Fibroblast of skin of left quadriceps (primary cell): ENCODE measurements around the gene LMBRD1.
"Not testable (repeated sequence)": the region's sequence is repeated elsewhere in the genome, so short reads cannot be mapped to it uniquely, and the experiment has no call there.

Experiments
- DNase-seq, 2 experiments: peaks; one replicate each; pipeline ENCODE4 v3.0.0-alpha.2; 2013; ENCODE audit warnings: low read depth in 2 of 2

The LMBRD1 gene

GRCh38 chr6:69796073-69796641 is 653 bp downstream of the LMBRD1 start:
- DNase-seq: no peak

GRCh38 chr6:69795469-69796072 is 1.2 kb downstream of the LMBRD1 start:
- DNase-seq: no peak

GRCh38 chr6:69792292-69792691 is 4.5 kb downstream of the LMBRD1 start:
- DNase-seq: no peak

DNA sequence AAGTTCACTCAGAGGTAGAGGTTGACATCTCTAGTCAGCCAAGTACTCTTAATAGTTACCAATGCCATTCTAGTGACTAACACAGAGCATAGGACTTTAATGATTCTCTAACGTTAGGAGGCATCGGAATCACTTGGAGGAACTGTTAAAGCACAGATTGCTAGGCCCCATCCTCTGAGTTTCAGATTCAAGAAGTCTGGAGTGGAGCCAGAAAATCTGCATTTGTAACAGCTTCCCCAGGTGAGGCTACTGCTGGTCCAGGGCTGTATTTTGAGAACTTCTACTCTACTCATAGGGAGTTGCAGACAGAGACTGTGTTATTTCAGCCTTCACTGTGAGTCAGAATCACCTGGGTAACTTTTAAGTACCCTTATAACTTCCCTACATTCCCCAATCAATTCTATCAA is 5.7 kb downstream of the LMBRD1 start:
- DNase-seq: no peak

- no peak for DNase-seq
Observed at GRCh38 chr6:69790629-69791028, 6.2 kb downstream of the LMBRD1 start.

DNA sequence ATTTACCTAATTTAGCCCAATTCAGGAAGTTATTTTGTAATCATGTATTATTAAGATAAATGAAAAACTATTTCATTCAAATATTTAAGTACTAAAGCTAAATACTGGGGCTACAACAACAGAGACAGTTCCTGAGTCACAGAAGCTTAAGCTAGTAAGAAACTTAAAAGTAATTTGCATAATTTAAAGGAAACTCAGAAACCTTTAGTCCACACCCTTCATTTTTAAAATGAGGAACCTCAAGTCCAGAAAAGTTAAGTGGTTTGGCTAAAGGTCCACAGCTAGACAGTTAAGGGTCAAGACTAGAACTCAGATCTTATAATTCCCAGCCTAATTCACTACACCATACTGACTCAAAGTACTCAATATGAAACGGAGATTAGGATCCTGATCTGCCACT is 7.2 kb downstream of the LMBRD1 start:
- DNase-seq: no peak

DNA sequence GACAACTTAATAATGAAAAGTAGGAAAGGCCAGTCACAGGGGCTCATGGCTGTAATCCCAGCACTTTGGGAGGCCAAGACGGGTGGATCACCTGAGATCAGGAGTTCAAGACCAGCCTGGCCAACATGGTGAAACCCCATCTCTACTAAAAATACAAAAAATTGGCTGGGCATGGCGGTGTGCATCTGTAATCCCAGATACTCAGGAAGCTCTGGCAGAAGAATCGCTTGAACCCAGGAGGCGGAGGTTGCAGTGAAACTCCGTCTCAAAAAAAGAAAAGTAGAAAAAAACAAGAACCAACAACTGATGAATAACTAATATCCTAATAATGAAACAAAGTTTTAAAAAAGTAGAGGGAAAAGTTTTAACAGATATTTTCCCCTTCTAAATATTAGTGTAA is 9.4 kb downstream of the LMBRD1 start:
- DNase-seq: not testable (repeated sequence)

- DNase-seq: no peak
Observed at GRCh38 chr6:69785697-69786096, 11.1 kb downstream of the LMBRD1 start.

- no peak for DNase-seq
Observed at GRCh38 chr6:69784595-69785377, 12.0 kb downstream of the LMBRD1 start.

DNA sequence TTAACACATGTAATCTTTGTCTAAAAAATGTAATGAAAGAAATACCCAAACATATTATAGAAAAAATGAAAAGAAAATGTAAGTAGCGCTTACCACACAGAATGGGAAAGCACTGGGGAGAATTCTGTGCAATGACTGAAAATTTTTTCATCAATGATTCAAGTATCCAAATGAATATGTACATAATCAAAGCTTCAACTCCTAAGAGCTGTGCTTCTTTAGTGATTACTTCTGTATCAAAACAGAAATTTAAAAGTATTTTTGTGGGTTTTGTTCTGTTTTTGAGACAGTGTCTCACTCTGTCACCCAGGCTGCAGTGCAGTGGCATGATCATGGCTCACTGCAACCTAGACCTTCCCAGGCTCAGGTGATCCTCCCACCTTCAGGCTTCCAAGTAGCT is 13.7 kb downstream of the LMBRD1 start:
- DNase-seq: no peak

- DNase-seq: no peak
Observed at GRCh38 chr6:69780585-69781178, 16.1 kb downstream of the LMBRD1 start.

- no peak for DNase-seq
Observed at GRCh38 chr6:69775941-69776340, 20.9 kb downstream of the LMBRD1 start.

- DNase-seq: no peak
Observed at GRCh38 chr6:69775585-69775849, 21.3 kb downstream of the LMBRD1 start.

DNA sequence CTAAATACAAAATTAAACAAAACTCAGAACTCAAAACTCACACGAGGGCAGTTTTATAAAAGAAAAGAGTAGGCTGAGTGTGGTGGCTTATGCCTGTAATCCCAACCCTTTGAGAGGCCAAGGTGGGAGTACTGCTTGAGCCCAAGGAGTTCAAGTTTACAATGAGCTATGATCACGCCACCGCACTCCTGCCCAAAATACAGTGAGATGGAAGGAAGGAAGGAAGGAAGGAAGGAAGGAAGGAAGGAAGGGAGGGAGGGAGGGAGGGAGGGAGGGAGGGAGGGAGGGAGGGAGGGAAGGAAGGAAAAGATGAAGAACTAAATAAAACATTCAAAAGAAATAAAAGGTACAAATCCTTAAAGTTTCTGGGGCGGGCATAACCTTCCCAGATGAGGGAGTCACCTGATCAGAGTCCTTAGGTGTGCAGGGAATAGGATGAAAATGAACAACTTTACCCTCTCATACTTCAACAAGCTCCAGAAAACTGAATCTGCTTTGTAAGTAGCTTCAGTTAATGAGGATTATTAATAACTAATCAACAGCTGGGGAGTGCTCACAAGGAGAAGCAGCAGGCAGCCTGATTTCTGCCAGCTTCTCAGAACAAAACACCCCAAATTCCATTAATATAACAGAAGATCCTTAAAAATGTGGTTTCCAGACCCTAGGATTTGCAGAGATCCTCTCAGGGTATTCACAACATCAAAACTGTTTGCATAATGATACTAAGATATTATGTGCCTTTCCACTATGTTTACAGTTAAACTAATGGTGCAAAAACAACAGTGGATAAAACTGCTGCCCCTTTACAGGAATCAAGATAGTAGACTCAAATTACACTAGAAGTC is 21.8 kb downstream of the LMBRD1 start:
- no peak for DNase-seq

DNA sequence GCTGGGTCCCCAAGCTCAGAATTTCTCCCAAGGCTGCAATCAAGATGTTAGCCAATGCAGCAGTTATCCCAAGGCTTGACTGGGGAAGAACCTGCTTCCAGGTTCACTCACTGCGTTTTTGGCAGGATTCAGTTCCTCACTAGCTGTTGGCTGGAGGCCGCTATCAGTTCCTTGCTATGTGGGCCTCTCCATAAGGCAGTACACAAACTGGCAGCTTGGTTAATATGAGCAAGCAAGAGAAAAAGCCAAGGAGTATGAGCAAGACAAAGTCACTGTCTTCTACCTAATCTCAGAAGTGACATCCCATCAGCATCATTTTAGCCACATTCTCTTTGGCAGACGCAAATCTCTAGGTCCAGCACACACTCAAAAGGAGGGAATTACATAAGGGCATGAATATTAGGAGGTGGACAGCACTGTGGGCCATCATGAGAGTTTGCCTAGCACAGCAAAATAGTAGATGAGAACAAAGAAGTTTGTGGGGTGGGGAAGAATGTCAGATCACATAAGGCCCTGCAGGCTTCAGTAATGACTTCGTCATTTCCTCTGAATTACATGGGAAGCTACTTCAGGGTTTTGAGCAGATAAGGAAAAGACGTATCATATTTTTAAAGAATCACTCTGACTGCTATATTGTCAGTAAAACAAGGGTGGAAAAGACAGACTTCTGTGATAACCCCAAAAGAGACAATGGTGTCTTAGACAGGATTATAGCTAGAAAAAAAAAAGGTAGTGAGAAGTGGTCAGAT is 25.5 kb downstream of the LMBRD1 start:
- no peak for DNase-seq

GRCh38 chr6:69768664-69769063 is 28.1 kb downstream of the LMBRD1 start:
- DNase-seq: no peak

- DNase-seq: no peak
Observed at GRCh38 chr6:69763763-69764162, 33.0 kb downstream of the LMBRD1 start.

- no peak for DNase-seq
Observed at GRCh38 chr6:69761853-69762252, 35.0 kb downstream of the LMBRD1 start.

GRCh38 chr6:69758214-69758613 is 38.6 kb downstream of the LMBRD1 start:
- DNase-seq: no peak

- no peak for DNase-seq
Observed at GRCh38 chr6:69756907-69757306, 39.9 kb downstream of the LMBRD1 start.

DNA sequence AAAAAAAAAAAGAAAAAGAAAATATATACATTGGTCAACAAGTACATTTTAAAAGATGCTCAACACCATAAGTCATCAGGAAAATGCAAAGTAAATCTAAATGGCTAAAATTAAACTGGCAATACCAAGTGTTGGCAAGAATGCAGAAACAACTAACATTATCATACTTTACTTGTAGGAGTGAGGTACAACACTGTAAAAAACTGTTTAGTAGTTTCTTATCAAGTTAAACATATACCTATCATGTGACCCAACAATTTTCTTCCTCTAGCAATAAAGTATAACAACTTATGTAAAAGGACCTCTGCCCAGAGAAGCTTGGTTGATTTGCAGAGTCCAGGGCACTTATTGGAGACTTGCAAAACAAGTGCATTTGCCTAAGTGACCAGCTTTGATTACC is 40.4 kb downstream of the LMBRD1 start:
- DNase-seq: no peak
